Parathyroid adenoma (tissue), 2 donors: ENCODE measurements around the gene LEMD2.

Experiments used
- H2AFZ ChIP-seq: fragments of 300-600 bp; sonication (generic); one replicate; pipeline ENCODE4 v1.7.0; 2017; ENCODE audit warnings: antibody characterized with exemption, mild to moderate bottlenecking
- H3K27ac ChIP-seq: fragments of 300-600 bp; sonication (generic); one replicate; pipeline ENCODE4 v1.7.0; 2017
- H3K27me3 ChIP-seq: fragments of 300-600 bp; sonication (generic); one replicate; pipeline ENCODE4 v1.7.0; 2017; ENCODE audit warnings: low read length; ENCODE audit not compliant: control insufficient read depth, insufficient read depth
- H3K36me3 ChIP-seq: fragments of 300-600 bp; sonication (generic); one replicate; pipeline ENCODE4 v1.7.0; 2017; ENCODE audit warnings: low read length; ENCODE audit not compliant: control insufficient read depth, insufficient read depth
- H3K4me1 ChIP-seq: fragments of 300-600 bp; sonication (generic); one replicate; pipeline ENCODE4 v1.7.0; 2017; ENCODE audit warnings: control low read depth
- H3K4me2 ChIP-seq: fragments of 300-600 bp; sonication (generic); one replicate; pipeline ENCODE4 v1.7.0; 2017; ENCODE audit warnings: low read length
- H3K4me3 ChIP-seq: fragments of 300-600 bp; sonication (generic); one replicate; pipeline ENCODE4 v1.7.0; 2017; ENCODE audit warnings: low read depth, low read length
- H3K79me2 ChIP-seq: fragments of 300-600 bp; sonication (generic); one replicate; pipeline ENCODE4 v1.7.0; 2017; ENCODE audit warnings: control low read depth
- H3K9ac ChIP-seq: fragments of 300-600 bp; sonication (generic); one replicate; pipeline ENCODE4 v1.7.0; 2017; ENCODE audit warnings: mild to moderate bottlenecking
- H3K9me3 ChIP-seq: fragments of 300-600 bp; sonication (generic); one replicate; pipeline ENCODE4 v1.7.0; 2017; ENCODE audit warnings: low read length; ENCODE audit not compliant: control insufficient read depth
- TF ChIP-seq, protein P1 (sequence below): fragments of 300-600 bp; sonication (generic); IDR thresholded peaks from one replicate; pipeline ENCODE4 v1.7.0; 2017; ENCODE audit warnings: antibody characterized with exemption, mild to moderate bottlenecking
- donor health status: primary hyperparathyroidism.

LEMD2 gene

DNA sequence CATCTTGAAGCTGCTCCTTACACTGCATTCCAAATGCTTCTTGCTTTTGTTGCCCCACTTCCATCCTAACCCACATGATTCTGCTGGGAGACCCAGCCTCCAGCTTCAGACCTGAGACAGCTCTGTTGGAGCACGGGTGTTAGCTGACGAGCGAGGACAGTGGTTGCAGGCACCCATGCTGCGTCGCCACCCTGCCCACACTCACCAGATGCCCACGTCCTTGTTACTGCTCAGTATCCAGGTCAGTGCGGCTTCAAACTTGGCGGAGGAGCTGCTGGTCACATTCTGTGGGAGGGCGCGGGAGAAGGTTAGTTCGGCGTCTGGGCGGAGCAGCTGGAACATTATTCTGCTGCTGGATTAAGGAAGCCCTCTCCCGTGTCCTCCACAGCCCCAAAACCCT, 9.0 kb downstream of the LEMD2 start:
- Histone ChIP-seq H2AFZ (no peak overlapping the region), H3K27ac (no peak overlapping the region), H3K27me3 (no peaks in the 10 kb centered on the region), H3K4me1 (no peaks in the 10 kb centered on the region), H3K79me2 (peaks cover 28% of the 10 kb centered on the region), H3K4me2 (no peak overlapping the region), H3K9me3 (no peaks in the 10 kb centered on the region), H3K36me3 (no peaks in the 10 kb centered on the region), H3K4me3 (no peak overlapping the region), H3K9ac (no peak overlapping the region)
- TF ChIP-seq, protein P1, sequence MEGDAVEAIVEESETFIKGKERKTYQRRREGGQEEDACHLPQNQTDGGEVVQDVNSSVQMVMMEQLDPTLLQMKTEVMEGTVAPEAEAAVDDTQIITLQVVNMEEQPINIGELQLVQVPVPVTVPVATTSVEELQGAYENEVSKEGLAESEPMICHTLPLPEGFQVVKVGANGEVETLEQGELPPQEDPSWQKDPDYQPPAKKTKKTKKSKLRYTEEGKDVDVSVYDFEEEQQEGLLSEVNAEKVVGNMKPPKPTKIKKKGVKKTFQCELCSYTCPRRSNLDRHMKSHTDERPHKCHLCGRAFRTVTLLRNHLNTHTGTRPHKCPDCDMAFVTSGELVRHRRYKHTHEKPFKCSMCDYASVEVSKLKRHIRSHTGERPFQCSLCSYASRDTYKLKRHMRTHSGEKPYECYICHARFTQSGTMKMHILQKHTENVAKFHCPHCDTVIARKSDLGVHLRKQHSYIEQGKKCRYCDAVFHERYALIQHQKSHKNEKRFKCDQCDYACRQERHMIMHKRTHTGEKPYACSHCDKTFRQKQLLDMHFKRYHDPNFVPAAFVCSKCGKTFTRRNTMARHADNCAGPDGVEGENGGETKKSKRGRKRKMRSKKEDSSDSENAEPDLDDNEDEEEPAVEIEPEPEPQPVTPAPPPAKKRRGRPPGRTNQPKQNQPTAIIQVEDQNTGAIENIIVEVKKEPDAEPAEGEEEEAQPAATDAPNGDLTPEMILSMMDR: no peak

DNA sequence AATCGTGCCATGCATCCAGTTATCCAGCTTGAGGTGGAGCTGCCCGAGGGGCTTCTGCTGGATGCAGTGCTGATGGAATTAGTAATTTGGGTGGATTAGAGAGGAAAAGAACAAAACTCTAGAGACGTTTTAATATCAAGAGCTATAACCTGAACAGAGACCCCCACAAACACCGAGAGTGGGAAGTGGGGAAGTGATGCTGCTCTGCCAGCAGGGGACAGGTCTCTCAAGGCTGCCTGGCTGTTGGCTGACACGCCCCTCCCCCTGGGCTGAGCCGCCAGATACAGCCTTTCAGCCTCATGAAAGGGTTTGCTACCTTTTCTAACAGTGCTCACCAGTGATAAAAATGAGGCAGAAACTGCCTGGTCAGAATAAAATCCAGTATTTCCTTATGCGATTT, 9.6 kb downstream of the LEMD2 start:
- no peaks in the 10 kb centered on the region for H3K27me3 ChIP-seq
- no peaks in the 10 kb centered on the region for H3K9me3 ChIP-seq
- H3K4me2 ChIP-seq: no peak overlapping the region
- no peak overlapping the region for H3K9ac ChIP-seq
- no peaks in the 10 kb centered on the region for H3K4me1 ChIP-seq
- H3K36me3 ChIP-seq: no peaks in the 10 kb centered on the region
- H3K27ac ChIP-seq: no peak overlapping the region
- TF ChIP-seq, protein P1: no peak
- no peak overlapping the region for H2AFZ ChIP-seq
- no peak overlapping the region for H3K4me3 ChIP-seq
- peaks cover 23% of the 10 kb centered on the region for H3K79me2 ChIP-seq

DNA sequence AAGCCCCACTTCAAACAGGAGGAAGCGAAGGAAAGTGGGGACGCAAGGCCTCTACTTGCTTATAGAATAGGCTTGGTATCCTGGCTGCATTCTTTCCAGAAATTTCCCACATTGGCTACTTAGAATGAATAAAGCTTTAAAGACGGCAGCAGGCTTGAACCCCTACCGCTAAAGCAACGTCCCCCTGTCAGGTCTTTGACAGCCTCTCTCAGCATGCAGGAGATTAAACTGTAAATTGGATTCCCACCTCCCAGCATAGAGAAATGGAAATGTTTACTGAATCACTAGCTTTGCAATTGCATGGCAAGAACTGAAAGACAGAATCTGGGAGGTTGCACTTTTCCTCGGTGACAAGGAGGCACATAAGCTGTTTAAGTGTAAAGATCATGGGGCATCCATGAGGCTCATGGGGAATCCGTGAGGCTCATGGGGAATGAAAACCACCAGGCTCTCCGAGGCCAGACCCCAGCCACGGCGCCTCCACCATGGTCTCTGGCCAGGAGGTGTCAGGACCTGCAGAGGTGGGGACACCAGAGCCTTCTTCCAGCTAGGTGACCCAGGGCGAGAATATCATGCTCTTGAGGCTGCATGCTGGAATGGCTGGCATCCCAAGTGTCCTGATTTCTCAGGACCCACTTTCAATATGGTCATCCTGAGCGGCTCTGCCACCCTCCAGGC, 10.3 kb downstream of the LEMD2 start:
- H3K79me2 ChIP-seq: peaks cover 18% of the 10 kb centered on the region
- TF ChIP-seq, protein P1: no peak
- no peak overlapping the region for H3K4me3 ChIP-seq
- no peaks in the 10 kb centered on the region for H3K9me3 ChIP-seq
- no peaks in the 10 kb centered on the region for H3K4me1 ChIP-seq
- no peak overlapping the region for H3K4me2 ChIP-seq
- no peaks in the 10 kb centered on the region for H3K36me3 ChIP-seq
- no peaks in the 10 kb centered on the region for H3K27me3 ChIP-seq
- no peak overlapping the region for H3K9ac ChIP-seq
- no peak overlapping the region for H2AFZ ChIP-seq
- H3K27ac ChIP-seq: no peak overlapping the region

DNA sequence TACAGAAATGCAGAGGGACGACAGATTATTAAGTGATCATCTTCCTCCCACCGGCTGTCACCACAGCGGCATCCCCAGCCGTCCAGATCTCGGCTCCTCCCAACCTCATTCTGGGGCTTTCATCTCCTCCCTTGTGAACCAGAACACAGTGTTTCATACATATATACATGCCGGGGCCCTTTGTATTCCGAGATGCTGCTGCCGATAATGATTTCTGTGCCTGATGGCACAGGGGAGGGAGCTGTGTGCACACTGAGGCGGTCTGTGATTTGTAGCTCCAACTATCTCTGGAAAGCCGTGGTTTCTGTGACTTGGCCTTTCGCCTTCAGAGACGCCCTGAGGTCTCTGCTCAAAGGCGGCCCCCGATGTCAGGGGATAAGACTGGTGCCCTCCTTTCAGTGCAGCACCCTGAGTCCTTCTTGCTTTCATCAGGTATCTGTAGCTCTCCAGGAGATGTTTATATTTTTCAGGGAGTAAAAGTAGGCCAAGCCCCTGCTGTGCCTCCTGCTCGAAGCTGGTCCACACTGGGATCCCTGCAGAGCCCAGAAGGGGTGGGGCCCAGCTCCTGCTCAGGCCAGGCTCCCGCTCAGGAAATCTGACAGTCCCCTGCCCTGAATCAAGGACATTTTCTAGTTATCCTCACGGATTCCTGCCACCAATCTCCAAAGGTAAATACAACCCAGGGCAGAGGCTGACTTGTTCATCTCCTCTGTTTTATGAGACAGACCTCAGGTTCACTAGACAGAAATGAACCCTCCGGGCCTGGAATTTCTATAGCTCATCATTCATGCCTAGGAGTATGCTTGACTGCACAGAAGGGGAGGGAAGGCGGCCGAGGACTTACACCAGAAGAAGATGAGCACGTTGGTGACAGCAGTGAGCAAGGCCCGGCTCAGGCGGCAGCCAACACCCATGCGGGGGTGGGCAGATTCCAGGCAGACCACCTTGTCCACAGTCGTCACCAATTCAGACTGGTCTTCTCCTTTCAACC, 11.2 kb downstream of the LEMD2 start:
- H3K79me2 ChIP-seq: peaks cover 14% of the 10 kb centered on the region
- H3K27ac ChIP-seq: no peak overlapping the region
- TF ChIP-seq, protein P1: no peak
- no peaks in the 10 kb centered on the region for H3K4me1 ChIP-seq
- H3K4me2 ChIP-seq: no peak overlapping the region
- no peaks in the 10 kb centered on the region for H3K27me3 ChIP-seq
- no peak overlapping the region for H2AFZ ChIP-seq
- no peaks in the 10 kb centered on the region for H3K9me3 ChIP-seq
- no peak overlapping the region for H3K4me3 ChIP-seq
- no peaks in the 10 kb centered on the region for H3K36me3 ChIP-seq
- H3K9ac ChIP-seq: no peak overlapping the region
